KG1 (cell line): ENCODE results near the gene NLRP5.
"Not testable (repeated sequence)": the region's sequence is repeated elsewhere in the genome, so short reads cannot be mapped to it uniquely, and the experiment has no call there.

ENCODE experiments used
- DNase-seq: peaks from one replicate; lab custom pipeline; 2025; lab: John Stamatoyannopoulos, UW

NLRP5 gene

GRCh38 chr19:56098731-56099568, 112.4 kb downstream of the NLRP5 start:
- DNase-seq = no peak

- no peak for DNase-seq
Measured at GRCh38 chr19:56099638-56100539, 113.3 kb downstream of the NLRP5 start.

GRCh38 chr19:56101095-56101494, 114.5 kb downstream of the NLRP5 start:
- DNase-seq = no peak

DNA sequence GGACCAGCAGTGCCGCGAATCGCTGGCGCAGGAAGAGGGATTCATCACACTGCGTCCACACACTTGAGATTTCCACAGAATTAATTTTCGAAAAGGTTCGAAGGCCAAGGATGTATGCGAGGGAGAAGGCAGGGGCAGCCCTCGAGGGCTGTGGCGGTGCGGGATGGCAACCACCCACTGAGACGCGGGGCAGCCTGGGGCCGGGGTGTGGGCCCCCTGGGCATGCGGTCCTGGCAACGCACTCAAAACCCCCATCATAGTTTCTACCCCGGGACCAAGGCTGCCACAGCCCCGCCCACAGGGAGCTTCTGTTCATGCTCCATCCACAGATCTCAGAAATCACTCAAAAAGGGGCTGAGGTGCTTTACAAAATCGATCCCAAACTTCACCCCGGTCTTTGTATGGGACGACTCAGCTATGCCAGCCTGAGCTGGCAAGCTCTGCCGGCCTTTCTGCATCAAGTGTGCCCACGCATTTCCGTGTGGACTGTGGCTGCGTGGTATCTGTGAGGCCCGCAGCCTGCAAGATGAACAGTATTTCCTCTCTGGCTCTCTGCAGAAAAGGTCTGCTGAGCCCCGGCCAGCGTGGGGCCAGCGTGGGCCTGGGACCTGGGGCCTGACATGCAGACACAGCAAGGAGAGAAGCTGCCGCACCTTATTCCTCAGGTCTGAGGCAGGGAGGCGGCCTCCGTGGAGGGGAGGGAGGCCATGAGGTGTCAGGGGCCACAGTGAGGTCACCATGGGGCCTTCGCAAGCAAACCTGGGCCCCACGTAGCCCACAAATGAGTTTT, 115.4 kb downstream of the NLRP5 start:
- no peak for DNase-seq

GRCh38 chr19:56103027-56103614, 116.5 kb downstream of the NLRP5 start:
- DNase-seq = no peak

- DNase-seq = no peak
Measured at GRCh38 chr19:56104423-56104822, 117.8 kb downstream of the NLRP5 start.

DNA sequence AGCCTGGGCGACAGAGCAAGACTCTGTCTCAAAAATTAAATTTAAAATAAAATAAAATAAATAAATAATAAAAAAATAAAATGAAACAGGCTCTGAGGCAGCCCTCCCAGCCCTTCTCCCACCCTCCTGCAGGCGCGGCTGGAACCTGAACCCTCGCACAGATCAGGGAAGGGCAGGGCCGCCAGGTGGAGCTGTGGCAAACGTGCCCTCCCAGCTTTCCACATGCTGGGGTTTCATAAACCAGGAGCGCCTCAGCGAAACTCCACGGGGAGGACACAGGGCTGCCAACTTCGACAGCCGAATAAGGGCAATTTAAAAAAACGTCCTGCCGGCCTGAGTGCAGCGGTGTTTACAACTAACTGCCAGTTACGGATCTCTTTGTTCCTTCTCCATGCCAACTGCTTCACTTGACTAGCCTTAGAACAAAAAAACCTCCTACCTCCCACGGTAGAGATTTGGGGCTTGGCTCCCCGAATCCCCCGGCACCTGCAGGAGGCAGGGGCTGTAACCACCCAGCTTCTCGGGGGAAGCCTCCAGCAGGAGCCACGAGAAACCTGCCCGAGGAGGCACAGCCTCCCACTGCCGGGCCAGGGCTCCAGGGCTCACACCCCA, 118.6 kb downstream of the NLRP5 start:
- no peak for DNase-seq

DNA sequence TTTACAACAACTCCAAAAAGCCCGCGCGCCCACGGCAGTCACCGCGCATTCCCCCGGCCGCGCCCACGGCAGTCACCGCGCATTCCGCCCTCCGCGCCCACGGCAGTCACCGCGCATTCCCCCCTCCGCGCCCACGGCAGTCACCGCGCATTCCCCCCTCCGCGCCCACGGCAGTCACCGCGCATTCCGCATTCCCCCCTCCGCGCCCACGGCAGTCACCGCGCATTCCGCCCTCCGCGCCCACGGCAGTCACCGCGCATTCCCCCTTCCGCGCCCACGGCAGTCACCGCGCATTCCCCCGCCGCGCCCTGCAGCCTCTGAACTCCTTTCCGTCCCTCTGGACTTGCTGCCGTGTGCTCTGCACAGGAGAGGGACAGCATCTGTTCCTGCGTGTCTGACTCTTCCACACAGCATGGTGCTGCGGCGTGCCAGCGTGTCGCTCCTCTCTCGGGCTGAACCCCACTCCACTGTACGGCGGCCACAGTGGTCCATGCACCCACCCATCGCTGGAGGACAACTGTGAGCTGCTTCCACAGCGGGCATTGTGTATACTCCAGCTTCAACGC, 119.3 kb downstream of the NLRP5 start:
- not testable (repeated sequence) for DNase-seq

DNA sequence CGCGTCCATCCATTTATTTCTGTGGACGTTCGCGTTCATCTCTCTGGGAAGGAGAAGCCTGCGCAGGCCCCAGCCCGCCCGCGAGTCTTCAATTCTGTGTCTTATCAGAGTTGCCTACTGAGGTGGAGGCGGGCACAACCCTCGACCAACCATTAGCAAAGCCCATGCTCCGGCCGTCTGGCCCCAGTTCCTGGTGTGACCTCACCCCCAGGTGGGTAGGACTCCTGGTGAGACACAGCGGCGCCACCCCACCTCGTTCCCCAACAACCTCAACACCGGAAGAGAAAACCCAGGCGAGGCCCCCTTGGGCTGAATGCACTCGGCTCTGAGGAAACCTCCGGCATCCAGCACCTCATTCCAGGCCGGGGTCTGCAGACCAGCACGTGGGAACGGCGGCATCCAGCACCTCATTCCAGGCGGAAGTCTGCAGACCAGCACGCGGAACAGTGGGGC, 119.8 kb downstream of the NLRP5 start:
- no peak for DNase-seq

GRCh38 chr19:56106993-56107392, 120.4 kb downstream of the NLRP5 start:
- no peak for DNase-seq

- no peak for DNase-seq
Measured at GRCh38 chr19:56107626-56108351, 121.2 kb downstream of the NLRP5 start.

DNA sequence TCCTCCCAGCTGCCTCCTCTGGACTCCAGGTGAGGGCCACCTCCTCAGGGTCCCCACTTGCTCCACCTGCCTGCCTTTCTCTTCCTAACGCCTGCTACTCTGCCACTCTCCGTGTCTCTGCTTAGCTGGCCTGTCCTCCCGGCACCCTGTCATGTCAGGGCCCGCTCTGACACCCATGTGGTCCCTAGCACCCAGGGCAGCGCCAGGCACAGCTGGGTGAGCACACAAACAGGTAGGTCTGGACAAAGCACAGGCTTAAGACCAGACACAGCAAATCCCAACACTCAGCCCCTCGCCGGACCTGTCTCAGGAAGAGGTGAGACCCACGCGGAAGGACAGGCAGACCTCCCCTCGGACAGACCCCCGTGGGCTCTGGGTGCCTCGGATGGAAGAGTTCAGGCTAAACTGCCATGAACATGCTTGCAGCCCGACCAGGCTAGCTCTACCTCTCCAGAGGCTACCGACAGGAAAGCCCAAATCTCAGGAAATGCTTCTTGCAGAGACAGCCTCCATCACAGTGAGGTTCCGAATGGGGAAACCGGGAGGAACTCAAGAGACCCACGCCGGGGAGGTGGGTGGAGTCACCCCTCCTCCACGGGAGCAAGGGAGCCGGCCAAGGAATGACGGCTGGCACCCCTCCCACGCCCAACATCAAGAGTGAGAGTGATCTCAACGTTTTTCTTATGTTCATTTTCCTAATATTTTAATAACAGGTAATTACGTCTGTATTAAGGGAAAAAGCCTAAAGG, 122.0 kb downstream of the NLRP5 start:
- DNase-seq = no peak

DNA sequence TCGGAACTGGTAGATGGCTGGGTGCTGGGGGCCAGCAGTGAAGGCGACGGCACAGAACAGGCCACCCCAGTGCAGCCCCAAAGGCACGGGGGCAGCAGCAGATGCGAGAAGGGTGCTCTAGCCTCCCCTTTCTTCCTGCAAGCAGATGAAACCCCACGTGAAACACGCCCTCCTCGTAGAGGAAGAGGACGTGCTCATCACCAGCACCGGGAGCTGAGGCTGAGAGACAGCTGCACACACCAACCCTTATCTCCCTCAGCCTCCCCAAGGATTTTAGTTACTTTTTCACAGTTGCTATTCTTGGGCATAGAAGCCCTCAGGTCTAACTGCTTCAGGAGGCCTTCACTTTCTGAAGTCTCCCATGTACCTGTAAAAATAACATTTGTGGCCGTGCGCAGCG, 122.7 kb downstream of the NLRP5 start:
- DNase-seq = no peak

GRCh38 chr19:56110515-56111448, 124.2 kb downstream of the NLRP5 start:
- no peak for DNase-seq
